ENCODE results near the gene LRBA.

The LRBA gene

GRCh38 chr4:150875367-150875766 is 139.7 kb downstream of the LRBA start:
- DNase-seq (ENCODE audit: low read depth) = no peak

GRCh38 chr4:150874338-150875226 is 140.5 kb downstream of the LRBA start:
- DNase-seq (ENCODE audit: low read depth) = no peak

- DNase-seq (ENCODE audit: low read depth) = no peak
Measured at GRCh38 chr4:150867148-150867547, 147.9 kb downstream of the LRBA start.

- DNase-seq (ENCODE audit: low read depth) = no peak
Measured at GRCh38 chr4:150863456-150863855, 151.6 kb downstream of the LRBA start.

GRCh38 chr4:150862829-150863228 is 152.3 kb downstream of the LRBA start:
- DNase-seq (ENCODE audit: low read depth) = no peak

GRCh38 chr4:150859453-150859852 is 155.6 kb downstream of the LRBA start:
- no peak for DNase-seq (ENCODE audit: low read depth)

- DNase-seq (ENCODE audit: low read depth) = no peak
Measured at GRCh38 chr4:150855981-150856510, 159.0 kb downstream of the LRBA start.

- no peak for DNase-seq (ENCODE audit: low read depth)
Measured at GRCh38 chr4:150854600-150854999, 160.5 kb downstream of the LRBA start.

- no peak for DNase-seq (ENCODE audit: low read depth)
Measured at GRCh38 chr4:150853882-150854281, 161.2 kb downstream of the LRBA start.

GRCh38 chr4:150852216-150852615 is 162.9 kb downstream of the LRBA start:
- DNase-seq (ENCODE audit: low read depth) = no peak

GRCh38 chr4:150849016-150849415 is 166.1 kb downstream of the LRBA start:
- DNase-seq (ENCODE audit: low read depth) = no peak

GRCh38 chr4:150828159-150828558 is 186.9 kb downstream of the LRBA start:
- peak; percentile 15 for DNase-seq (ENCODE audit: low read depth)

- no peak for DNase-seq (ENCODE audit: low read depth)
Measured at GRCh38 chr4:150827226-150827625, 187.9 kb downstream of the LRBA start.

GRCh38 chr4:150826306-150826705 is 188.8 kb downstream of the LRBA start:
- no peak for DNase-seq (ENCODE audit: low read depth)

- no peak for DNase-seq (ENCODE audit: low read depth)
Measured at GRCh38 chr4:150822407-150822806, 192.7 kb downstream of the LRBA start.

- no peak for DNase-seq (ENCODE audit: low read depth)
Measured at GRCh38 chr4:150821641-150822040, 193.4 kb downstream of the LRBA start.

- no peak for DNase-seq (ENCODE audit: low read depth)
Measured at GRCh38 chr4:150820409-150820808, 194.7 kb downstream of the LRBA start.

- DNase-seq (ENCODE audit: low read depth) = no peak
Measured at GRCh38 chr4:150818661-150819060, 196.4 kb downstream of the LRBA start.

GRCh38 chr4:150817804-150818528 is 197.1 kb downstream of the LRBA start:
- no peak for DNase-seq (ENCODE audit: low read depth)

- no peak for DNase-seq (ENCODE audit: low read depth)
Measured at GRCh38 chr4:150817017-150817416, 198.1 kb downstream of the LRBA start.

- DNase-seq (ENCODE audit: low read depth) = no peak
Measured at GRCh38 chr4:150816491-150816890, 198.6 kb downstream of the LRBA start.

GRCh38 chr4:150814873-150815272 is 200.2 kb downstream of the LRBA start:
- DNase-seq (ENCODE audit: low read depth) = no peak

All from activated T-helper 1 cell treated with Interleukin-2 at 50 U/mL for 16 hours (primary cell).